Right renal cortex interstitium (tissue), 3 donors: ENCODE measurements around the gene FAM120AOS. TPM values are rescaled to one million over a fixed set of nuclear protein-coding genes. Genes with fewer than 3 reads are reported as not detected.
"Not testable (repeated sequence)": the region's sequence is repeated elsewhere in the genome, so short reads cannot be mapped to it uniquely, and the experiment has no call there.

Experiments
- DNase-seq, 3 donors: peaks; one replicate each; pipeline ENCODE4 v3.0.0-alpha.2; 2013; ENCODE audit warnings: low read depth in 3 of 3, low spot score in 2 of 3
- polyA plus RNA-seq, 3 donors: library from polyadenylated mRNA; unstranded; fragments of 120-200 nt; gene quantifications; one replicate each; pipeline ENCODE4 v1.2.1, GENCODE V29; 2013; ENCODE audit not compliant: insufficient read length in 3 of 3

The FAM120AOS gene
- polyA plus RNA-seq, 3 donors, result 64.5 to 69.4 (median 65.2) TPM

DNA sequence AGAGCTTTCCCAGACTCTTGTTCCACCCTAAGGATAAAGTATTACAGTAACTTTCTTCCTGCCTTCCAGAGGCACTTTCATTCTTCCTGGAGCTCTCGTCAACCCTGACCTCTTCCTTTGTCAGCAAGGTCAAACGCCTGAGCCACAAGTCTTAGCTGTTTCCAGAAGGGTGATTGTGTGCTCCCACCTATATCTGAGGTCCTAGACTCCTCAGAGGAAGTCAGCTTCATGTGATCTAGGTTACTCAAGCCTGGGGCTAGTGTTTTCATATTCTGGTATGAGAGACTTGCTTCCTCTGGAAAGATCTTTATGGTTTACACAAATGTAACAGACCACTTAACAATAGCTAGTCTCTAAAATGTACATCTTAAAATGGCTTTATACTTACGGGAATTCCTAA, 7.3 kb downstream of the FAM120AOS start:
- DNase-seq, result no peak

- no peak for DNase-seq
These were observed 12.3 kb downstream of the FAM120AOS start for GRCh38 chr9:93440896-93441580.

DNA sequence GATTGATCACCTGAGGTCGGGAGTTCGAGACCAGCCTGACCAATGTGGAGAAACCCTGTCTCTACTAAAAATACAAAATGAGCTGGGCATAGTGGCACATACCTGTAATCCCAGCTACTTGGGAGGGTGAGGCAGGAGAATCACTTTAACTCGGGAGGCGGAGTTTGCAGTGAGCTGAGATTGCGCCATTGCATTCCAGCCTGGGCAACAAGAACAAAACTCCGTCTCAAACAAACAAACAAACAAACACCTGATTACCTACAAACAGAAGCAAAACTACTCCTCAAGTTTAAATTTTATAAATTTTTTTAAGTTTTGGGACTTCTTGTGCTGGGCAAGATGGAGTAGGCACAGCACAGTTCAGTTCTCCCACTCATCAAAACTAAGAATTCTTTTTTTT, 14.1 kb downstream of the FAM120AOS start:
- not testable (repeated sequence) for DNase-seq

DNA sequence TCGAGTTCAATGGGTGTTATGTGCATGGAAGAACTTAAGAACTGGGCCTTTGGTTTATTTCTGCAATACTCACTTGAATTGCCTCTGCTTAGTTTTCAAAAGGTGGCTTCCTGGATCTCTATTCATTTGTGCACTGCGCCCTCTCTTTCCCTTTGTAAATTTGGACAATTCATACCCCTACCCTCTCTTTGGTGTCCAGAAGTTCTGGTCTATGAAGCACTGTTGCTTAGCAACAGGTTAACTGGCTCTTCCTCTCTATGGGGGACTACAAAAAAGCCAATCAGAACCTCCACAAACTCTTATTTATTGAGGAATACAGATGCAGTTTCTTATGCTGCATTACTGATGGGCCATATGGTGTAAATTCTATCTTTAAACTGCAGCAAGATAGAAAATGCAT, 15.4 kb downstream of the FAM120AOS start:
- no peak for DNase-seq

- no peak for DNase-seq
These were observed 16.6 kb downstream of the FAM120AOS start for GRCh38 chr9:93436655-93437407.

DNA sequence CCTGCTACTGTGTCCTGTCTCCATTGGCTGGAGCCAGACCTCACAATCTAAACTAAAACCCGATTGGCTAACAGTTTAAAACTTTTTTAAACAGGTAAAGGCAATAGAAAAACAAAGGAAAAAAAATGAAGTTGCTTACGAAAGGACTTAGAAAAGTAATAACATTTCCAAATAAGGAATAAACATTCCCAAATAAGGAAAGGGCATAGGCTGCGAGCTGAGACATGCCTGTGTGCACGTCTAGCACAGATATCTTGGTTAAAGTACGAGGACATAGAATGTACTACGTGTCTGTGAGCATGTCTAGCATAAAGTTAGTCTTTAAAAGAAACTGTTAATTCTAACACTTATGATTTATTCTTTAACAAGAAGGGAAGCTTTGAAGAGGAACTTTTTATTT, 17.2 kb downstream of the FAM120AOS start:
- no peak for DNase-seq

GRCh38 chr9:93435386-93435785, 18.0 kb downstream of the FAM120AOS start:
- DNase-seq, result no peak

DNA sequence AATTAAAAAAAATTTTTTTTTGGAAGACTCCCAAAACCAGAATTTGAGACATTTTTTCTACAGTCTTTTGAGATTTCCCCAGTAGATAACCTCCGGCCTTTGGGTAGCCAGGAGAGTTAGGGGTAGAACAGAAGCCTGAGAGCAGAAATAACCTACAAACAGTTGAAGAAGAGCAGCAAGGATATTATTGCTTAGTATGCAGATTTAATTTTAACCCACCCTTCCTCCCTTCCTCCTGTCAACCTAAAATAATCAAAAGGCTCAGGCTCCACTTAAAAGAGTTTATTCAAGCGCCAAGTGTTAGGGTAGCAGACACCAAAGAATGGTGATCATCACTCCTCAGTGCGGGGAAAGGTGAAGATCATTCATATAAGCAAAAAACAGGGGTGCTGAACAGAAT, 19.3 kb downstream of the FAM120AOS start:
- no peak for DNase-seq

DNA sequence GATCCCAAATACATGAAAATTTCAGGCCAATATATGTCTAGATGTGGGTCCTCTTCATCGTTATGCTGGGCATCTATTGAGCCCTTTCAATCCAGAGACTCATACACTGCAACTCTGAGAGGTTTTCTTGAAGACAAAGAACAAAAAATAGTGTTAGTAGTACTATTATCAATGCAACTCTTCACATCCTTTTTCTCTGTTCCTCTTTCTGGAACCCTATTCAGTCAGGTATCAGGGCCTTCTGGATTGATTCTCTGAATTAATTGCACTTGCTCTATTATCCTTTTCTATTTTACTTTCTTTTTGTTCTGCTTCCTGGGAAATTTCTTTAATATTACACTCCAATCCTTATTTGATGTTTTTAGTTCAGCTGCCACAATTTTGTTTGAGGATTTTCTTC, 20.4 kb downstream of the FAM120AOS start:
- no peak for DNase-seq

- no peak for DNase-seq
These were observed 21.8 kb downstream of the FAM120AOS start for GRCh38 chr9:93431539-93432105.

DNA sequence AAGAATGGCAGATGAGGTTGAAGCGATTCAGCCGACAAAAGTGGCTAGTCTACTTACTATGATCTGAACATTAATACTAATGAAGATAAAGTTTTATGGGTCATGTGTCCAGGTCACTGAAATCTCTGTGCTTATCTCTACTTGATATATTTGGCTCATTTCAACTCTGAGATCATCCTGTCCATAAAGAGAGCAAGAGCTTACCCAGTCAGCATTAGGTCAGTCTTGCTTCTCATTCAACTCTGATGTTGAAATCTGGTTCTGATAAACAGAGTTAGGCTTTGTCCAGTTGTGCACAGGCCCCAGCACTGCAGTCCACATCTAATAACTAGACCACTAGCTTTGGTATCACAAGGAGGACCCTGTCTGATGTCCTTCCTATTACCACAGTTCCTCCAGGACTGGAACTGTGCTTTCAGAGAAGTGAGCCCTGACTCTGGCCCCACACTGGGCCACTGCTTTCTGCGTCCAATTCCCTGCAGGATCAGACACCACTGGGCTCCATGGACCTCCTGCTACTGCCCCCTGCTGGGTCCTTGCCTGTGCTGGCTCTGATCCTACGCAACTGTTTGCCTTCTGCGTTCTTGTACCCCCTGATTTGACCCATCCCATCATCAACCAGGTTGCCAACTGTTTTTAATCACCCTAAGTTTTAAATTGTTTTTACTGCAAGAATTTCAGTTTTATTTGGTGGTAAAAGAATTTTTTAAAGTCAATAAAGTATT, 25.6 kb downstream of the FAM120AOS start:
- no peak for DNase-seq

DNA sequence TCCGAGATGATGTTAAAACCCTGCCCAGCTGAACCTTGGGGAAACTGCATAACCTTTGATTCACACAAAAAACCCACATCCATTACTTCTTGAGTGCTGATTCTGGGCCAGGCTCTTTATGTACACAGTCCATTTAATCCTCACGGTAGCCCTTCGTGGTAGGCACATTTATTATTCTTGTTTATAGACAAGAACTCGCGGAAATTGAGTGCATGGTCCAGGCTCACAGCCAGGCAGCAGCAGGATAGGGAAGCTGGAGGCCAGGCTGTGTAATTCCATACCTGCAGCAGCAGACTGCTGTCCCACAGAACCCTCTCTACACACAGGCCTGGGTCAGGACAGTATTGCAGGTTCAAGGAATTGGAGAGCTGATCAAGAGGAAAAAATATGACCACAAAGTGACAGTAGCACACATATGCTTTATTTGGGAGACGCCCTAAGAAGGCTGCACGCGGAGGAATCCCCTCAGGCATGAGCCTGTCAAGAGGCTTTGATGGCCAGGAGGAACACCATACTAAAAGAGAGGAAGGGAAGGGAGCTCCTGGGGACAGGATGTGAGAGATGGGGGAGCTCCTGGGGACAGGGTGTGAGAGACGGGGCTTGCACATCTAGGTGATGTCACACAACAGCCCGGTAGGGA, 30.3 kb downstream of the FAM120AOS start:
- no peak for DNase-seq

DNA sequence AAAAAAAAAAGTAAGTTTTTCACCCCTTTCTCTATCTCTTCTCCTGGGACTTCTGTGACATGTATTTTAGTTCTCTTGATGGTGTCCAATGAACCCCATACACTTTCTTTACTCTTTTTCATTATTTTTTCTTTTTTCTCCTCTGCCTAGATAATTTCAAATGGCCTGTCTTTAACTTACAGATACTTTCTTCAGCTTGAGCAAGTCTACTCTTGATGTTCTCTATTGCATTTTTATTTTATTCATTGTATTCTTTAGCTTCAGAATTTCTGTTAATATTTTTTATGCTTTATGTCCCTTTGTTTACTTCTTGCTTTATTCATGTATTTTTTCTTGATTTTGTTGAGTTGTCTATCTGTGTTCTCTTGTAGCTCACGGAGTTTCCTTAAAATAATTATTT, 34.4 kb downstream of the FAM120AOS start:
- DNase-seq, result no peak

DNA sequence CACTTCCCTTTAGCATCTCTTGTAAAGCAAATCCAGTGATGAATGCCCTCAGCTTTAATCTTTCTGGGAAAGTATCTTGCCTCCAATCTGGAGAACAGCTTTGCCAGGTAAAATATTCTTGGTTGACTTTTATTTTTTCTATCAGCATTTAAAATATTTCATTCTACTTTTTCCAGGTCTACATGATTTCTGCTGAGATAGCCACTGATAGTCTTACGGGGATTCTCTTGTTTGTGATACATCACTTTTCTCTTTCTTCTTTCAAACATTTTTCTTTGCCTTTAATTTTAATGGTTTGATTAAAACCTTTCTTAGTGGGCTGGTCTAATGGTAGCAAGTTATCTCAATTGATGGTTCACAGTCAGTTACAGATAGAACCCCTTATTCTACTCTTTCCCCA, 35.8 kb downstream of the FAM120AOS start:
- no peak for DNase-seq

- no peak for DNase-seq
These were observed 36.7 kb downstream of the FAM120AOS start for GRCh38 chr9:93416530-93417235.

DNA sequence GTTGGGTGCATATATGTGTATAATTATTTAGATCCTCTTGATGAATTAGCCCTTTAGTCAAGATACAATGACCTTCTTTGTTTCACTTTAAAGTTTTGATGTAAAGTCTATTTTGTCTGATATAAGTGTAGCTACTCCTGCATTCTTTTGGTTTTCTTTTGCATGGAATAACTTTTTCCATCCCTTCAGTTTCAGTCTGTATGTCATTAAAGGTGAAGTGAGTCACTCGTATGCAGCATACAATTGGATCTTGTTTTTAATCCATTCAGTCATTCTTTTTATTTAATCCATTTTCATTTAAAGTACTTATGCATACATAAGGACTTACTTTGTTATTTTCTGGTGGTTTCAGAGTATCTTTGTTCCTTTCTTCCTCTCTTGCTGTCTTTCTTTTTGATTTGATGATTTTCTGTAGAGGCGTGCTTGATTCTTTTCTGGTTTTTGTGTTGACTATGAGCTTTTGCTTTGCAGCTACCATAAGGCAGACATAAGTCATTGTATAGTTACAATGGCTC, 38.1 kb downstream of the FAM120AOS start:
- no peak for DNase-seq

DNA sequence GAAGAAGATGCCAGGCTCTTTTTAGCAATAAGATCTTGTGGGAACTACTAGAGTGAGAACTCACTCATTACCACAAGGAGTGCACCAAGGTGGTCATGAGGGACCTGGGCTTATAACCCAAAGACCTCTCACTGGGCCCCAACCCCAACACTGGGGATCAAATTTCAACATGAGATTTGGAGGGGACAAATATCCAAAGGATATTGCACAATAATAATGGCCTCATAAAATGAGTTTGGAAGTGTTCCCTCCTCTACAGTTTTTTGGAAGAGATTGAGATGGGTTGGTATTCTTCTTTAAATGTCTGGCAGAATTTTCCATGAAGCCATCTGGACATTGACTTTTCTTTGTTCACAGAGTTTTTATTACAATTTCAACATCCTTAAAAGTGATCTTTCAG, 39.9 kb downstream of the FAM120AOS start:
- no peak for DNase-seq

GRCh38 chr9:93406371-93406770, 47.0 kb downstream of the FAM120AOS start:
- no peak for DNase-seq

- DNase-seq, result no peak
These were observed 54.9 kb downstream of the FAM120AOS start for GRCh38 chr9:93398471-93398870.
